ENCODE measurements around the gene ANKHD1.

DNA sequence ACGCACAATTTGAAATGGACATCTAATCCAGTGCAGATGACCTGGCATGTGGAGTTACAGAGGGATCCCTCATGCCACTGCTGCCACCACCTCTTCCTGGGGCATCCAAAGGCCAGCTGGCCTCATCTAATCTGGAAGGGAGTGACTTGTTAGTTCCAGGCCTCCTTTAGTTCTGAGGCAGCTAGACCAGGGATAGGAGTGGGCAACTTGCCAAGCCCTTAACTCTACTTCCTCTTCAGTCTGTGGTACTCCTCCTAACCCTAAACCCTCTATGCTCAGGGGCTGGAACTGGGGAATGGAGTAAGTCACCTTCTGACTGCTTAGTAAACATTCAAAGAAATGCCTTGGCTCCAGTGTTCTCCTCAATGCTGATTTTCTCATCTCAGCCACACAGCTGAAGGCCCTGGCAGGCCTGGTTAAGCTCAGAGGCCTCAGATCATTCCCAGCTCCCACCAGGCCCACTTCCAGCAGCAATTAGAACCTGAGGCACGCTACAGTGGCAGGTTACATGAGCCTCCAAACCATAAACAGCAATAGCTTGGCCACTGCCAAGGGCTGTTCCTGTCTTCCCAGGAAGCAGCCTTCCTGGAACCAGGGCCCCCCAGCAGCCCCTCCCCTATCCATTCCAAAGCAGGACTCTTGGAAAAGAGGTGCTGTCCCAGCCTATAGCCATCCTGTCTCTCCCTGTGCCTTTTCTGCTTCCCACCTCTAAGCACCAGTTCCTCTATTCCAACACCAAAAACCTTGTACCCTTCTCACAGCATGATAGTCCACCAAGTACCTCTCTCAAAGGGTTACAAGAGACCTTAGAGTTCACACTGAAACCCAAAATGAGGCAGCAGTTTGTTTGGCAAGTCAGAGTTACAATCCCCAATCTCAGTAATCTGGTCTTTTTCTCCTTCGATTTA, 147.9 kb downstream of the ANKHD1 start:
- TF ChIP-seq CTCF (IDR thresholded peaks at IDR 0.05; ENCODE audit: insufficient read depth, low read length) (no peak), REST (IDR thresholded peaks at IDR 0.05; ENCODE audit: insufficient replicate concordance, low read depth) (no peak)
